GM12878 (cell line): ENCODE data around the gene S100A2. TPM values are rescaled to one million over a fixed set of nuclear protein-coding genes. Genes with fewer than 3 reads are reported as not detected.

ENCODE experiments used
- ATAC-seq: fragments of 200-7000 bp; cut with Tn5 transposase; 3 replicates; pipeline ENCODE4 v1.9.1; 2020; ENCODE audit warnings: mild to moderate bottlenecking, moderate library complexity
- BruUV-seq: library from RNA; stranded (reverse); fragments of 400-500 nt; replicated peaks from 2 replicates; lab custom pipeline; 2021; lab: Mats Ljungman, UMichigan
- CTCF ChIA-PET: fragments of 300-600 bp; sonication (Branson Sonifier 250); formaldehyde crosslinking; extraction: SDS; loops from one replicate; lab custom pipeline; 2021; ENCODE audit warnings: inconsistent platforms; lab: Yijun Ruan, JAX
- POLR2A ChIA-PET: fragments of 350-600 bp; formaldehyde crosslinking; extraction: SDS; loops from one replicate; lab custom pipeline; 2021; ENCODE audit warnings: inconsistent platforms; lab: Charles Lee
- RAD21 ChIA-PET: fragments of 300-600 bp; sonication (Branson Sonifier 250); formaldehyde crosslinking; loops from one replicate; lab custom pipeline; 2023; ENCODE audit warnings: antibody characterized with exemption; ENCODE audit not compliant: unreplicated experiment; lab: Charles Lee
- SMC1A ChIA-PET: fragments of 300-600 bp; sonication (Branson Sonifier 250); formaldehyde crosslinking; loops from one replicate; lab custom pipeline; 2023; ENCODE audit not compliant: unreplicated experiment, uncharacterized antibody; lab: Charles Lee
- DNase-seq: peaks from one replicate; pipeline ENCODE4 v3.0.0-alpha.2; 2011; ENCODE audit warnings: low read depth, low spot score
- FAIRE-seq: peaks from 3 replicates; lab custom pipeline; 2011; peaks lifted over from hg19 to GRCh38; lab: Jason Lieb, UNC
- H2AFZ ChIP-seq: 2 replicates; pipeline ENCODE4 v1.6.0; 2011; ENCODE audit warnings: low read depth, low read length, control low read depth; ENCODE audit not compliant: control insufficient read depth
- H3K27ac ChIP-seq: 2 replicates; pipeline ENCODE4 v1.5.1; 2011; ENCODE audit warnings: control low read depth; ENCODE audit not compliant: control insufficient read depth, insufficient read depth
- H3K27me3 ChIP-seq, 2 experiments: replicated peaks in 1 of 2; 2 replicates each; pipeline versions ENCODE4 v1.6.0 to v1.6.1; 2011; ENCODE audit warnings: low read length in 1 of 2; ENCODE audit not compliant: control insufficient read depth in 2 of 2, insufficient read depth in 2 of 2
- H3K36me3 ChIP-seq, 2 experiments: 2 replicates each; pipeline ENCODE4 v1.5.1; 2011; ENCODE audit warnings: low read length in 1 of 2; ENCODE audit not compliant: control insufficient read depth in 2 of 2, insufficient read depth in 2 of 2
- H3K4me1 ChIP-seq: 2 replicates; pipeline ENCODE4 v1.6.1; 2011; ENCODE audit warnings: mild to moderate bottlenecking, low read length, moderate library complexity, mixed read lengths; ENCODE audit not compliant: control insufficient read depth, insufficient read depth
- H3K4me2 ChIP-seq: 2 replicates; pipeline ENCODE4 v1.6.0; 2011; ENCODE audit warnings: control low read depth; ENCODE audit not compliant: control insufficient read depth, insufficient read depth
- H3K4me3 ChIP-seq: fragments of 200-600 bp; sonication (generic); 2 replicates; pipeline ENCODE4 v1.5.1; 2016
- H3K79me2 ChIP-seq: 2 replicates; pipeline ENCODE4 v1.6.0; 2011; ENCODE audit warnings: low read length; ENCODE audit not compliant: control insufficient read depth, insufficient read depth
- H3K9ac ChIP-seq: 2 replicates; pipeline ENCODE4 v1.8.0; 2011; ENCODE audit warnings: low read length, control low read depth, mixed read lengths; ENCODE audit not compliant: control insufficient read depth, insufficient read depth
- H3K9me3 ChIP-seq: replicated peaks from 3 replicates; pipeline ENCODE4 v1.5.1; 2011; ENCODE audit warnings: mild to moderate bottlenecking, low read length; ENCODE audit not compliant: control insufficient read depth, insufficient read depth
- H4K20me1 ChIP-seq: 2 replicates; pipeline ENCODE4 v1.6.0; 2011; ENCODE audit not compliant: control insufficient read depth, insufficient read depth
- BACH1 ChIP-seq: fragments of 450-650 bp; IDR thresholded peaks from 2 replicates; pipeline ENCODE4 v1.6.1; 2017; ENCODE audit warnings: mild to moderate bottlenecking, borderline replicate concordance
- BMI1 ChIP-seq: fragments of 450-650 bp; IDR thresholded peaks from 2 replicates; pipeline ENCODE4 v1.6.1; 2016; ENCODE audit warnings: mild to moderate bottlenecking, moderate library complexity, borderline replicate concordance
- CREM ChIP-seq: IDR thresholded peaks from 2 replicates; pipeline ENCODE4 v1.6.1; 2014; ENCODE audit warnings: antibody characterized with exemption, low read depth
- HDAC2 ChIP-seq: fragments of 200-600 bp; sonication (generic); IDR thresholded peaks from 2 replicates; pipeline ENCODE4 v1.6.1; 2017
- IRF4 ChIP-seq: IDR thresholded peaks from 2 replicates; pipeline ENCODE4 v1.6.1; 2011; ENCODE audit warnings: low read depth, low read length
- NRF1 ChIP-seq: conservative IDR thresholded peaks from 2 replicates; pipeline ENCODE4 v1.6.1; 2011; ENCODE audit warnings: mild to moderate bottlenecking, low read depth, low read length, improper control_type of control experiment
- SMC3 ChIP-seq: IDR thresholded peaks from 2 replicates; pipeline ENCODE4 v1.6.1; 2011; ENCODE audit warnings: low read length, improper control_type of control experiment, borderline replicate concordance
- SP1 ChIP-seq: IDR thresholded peaks from one replicate; pipeline ENCODE4 v1.6.1; 2011; ENCODE audit warnings: low read depth, low read length
- YBX1 ChIP-seq: fragments of 450-650 bp; IDR thresholded peaks from 2 replicates; pipeline ENCODE4 v1.6.1; 2016; ENCODE audit warnings: antibody characterized with exemption
- ZNF207 ChIP-seq: fragments of 450-650 bp; IDR thresholded peaks from 2 replicates; pipeline ENCODE4 v1.6.1; 2014; ENCODE audit warnings: antibody characterized with exemption, mild to moderate bottlenecking, borderline replicate concordance
- WGBS: methylation state at CpG from one replicate; pipeline ENCODE4 v1.1.6; 2016; ENCODE audit warnings: low lambda C conversion rate; ENCODE audit not compliant: insufficient replicate concordance, insufficient coverage; ENCODE audit errors: missing lambda C conversion rate; 5-methylcytosine and 5-hydroxymethylcytosine counted together
- in situ Hi-C: fragments of 300-500 bp; cut with MboI; formaldehyde crosslinking; loops from 9 replicates; pipeline ENCODE4 v1.14.3; 2018; ENCODE audit warnings: mixed read lengths
- intact Hi-C: fragments of 100-400 bp; cut with micrococcal nuclease; formaldehyde crosslinking; loops from one replicate; pipeline ENCODE4 v1.14.2; 2022; ENCODE audit not compliant: unreplicated experiment
- polyA plus RNA-seq, 11 experiments: library from polyadenylated mRNA; depleted of rRNA in 4 of 11; unstranded in 6 of 11; stranded (reverse) in 5 of 11; fragments of >200 nt; fragmentation: Nextera tagmentation in 4 of 11; fragmentation: Illumina TruSeq in 1 of 11; extraction: Ambion mirVana in 4 of 11; extraction: Trizol in 1 of 11; gene quantifications; 1 replicate in 1 of 11; 2 replicates in 10 of 11; pipeline versions ENCODE4 v1.2.1 to v1.2.3, GENCODE V29; 2011 to 2016; ENCODE audit warnings: inconsistent platforms in 2 of 11, missing spikeins in 2 of 11, low read depth in 1 of 11
- total RNA-seq, 4 experiments: library from RNA; depleted of rRNA in 3 of 4; stranded (reverse); fragments of >200 nt in 3 of 4; fragmentation: Illumina TruSeq in 1 of 4; extraction: Trizol in 1 of 4; gene quantifications; 2 replicates each; pipeline versions ENCODE4 v1.2.1 to v1.2.3, GENCODE V29; 2013 to 2021

S100A2 gene
- total and polyA plus RNA-seq, 10 of the 15 experiments (the other 5 are each of a cell fraction or from before 2014, with no cell fraction given) = 0.11 to 1.5 (median 0.59) TPM; not detected in 2

DNA sequence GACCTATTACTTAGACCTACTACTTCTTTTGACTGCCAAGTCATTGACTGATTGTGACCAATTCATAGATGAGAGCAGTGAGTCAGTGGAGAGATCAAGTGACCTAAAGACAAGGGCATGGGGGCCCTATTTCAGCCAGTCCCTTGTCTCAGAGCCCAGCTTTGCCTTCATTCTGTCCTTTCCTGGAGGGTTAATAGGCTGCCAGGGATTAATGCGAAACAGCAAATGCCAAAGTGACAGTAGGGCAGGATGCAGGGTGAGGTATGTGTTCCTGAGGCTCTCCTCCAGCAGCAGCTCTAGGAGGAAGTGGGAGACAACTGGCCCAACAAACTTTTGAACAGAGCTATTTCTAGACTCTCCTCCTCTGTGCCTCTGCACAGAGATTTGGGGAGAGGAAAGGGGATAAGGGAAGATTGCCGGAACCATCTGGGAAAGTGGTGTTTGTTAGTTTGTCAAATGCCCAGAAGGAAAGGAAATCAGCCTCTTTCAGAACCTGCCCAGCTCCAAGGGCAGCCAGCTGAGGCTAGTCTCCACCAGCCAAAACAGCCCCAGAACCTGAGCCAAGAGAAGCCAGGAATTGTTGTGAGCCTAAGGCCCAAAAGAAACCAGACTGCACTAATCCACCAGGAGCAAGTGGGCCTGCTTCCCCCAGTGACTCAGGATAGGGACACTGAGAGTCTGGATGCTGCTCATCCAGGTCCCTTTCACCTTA lies 11.7 kb downstream of the S100A2 start (continued):
- TF ChIP-seq SMC3 (no peak), CREM (no peak), BACH1 (no peak)

DNA sequence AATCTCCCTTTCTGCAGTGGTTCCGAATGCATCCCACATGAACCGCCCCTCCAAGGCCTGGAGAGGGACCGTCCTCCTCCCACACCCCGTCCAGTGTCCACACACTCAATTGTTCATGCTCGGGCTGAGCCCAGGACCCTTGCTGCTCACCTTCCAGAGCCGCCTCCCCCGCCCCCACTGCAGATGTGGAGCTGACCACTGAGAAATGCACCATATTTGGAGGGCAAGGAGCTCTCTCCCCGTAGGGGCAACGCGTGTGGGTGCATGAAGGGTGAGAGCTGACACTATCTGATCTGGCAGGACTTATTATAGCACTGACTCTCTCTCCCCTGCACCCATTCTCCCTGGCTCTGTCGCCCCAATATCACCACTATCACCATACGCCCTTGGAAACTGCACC lies 12.5 kb downstream of the S100A2 start:
- Histone ChIP-seq H3K27ac (no peak overlapping the region), H3K79me2 (no peaks in the 10 kb centered on the region), H3K27me3 (no peaks in the 10 kb centered on the region), H3K36me3 (no peaks in the 10 kb centered on the region), H3K4me3 (no peak overlapping the region), H3K9me3 (no peaks in the 10 kb centered on the region), H4K20me1 (no peaks in the 10 kb centered on the region), H3K4me2 (no peak overlapping the region), H2AFZ (no peak overlapping the region), H3K4me1 (no peaks in the 10 kb centered on the region), H3K9ac (no peak overlapping the region)
- SMC1A ChIA-PET = interaction anchor here (0.9 to 1.8 kb wide), 3 partner anchors 8 to 21 kb away, joined by 3 to 10 read pairs (median 3); partner anchors contain the start of gene S100A2
- POLR2A ChIA-PET = no interaction called here
- FAIRE-seq (no peak), ATAC-seq (no peak), DNase-seq (no peak)
- CTCF ChIA-PET = interaction anchor here (0.6 to 3.4 kb wide), 7 partner anchors 8 to 197 kb away, joined by 3 to 27 read pairs (median 3); no protein-coding TSS in a partner anchor
- in situ Hi-C loops (no loop called here), intact Hi-C loops (no loop called here)
- 35% methylated on average over 12 of the region's 12 CpGs for WGBS
- no peak for TF ChIP-seq IRF4
- no peak for TF ChIP-seq ZNF207
- no peak for TF ChIP-seq BMI1
- no peak for TF ChIP-seq NRF1
- TF ChIP-seq HDAC2 = no peak
- no peak for TF ChIP-seq SP1
- TF ChIP-seq YBX1 = no peak
- BruUV-seq = no TSS peak
- RAD21 ChIA-PET = interaction anchor here (1.1 kb wide), 1 partner anchor 13 kb away, joined by 3 read pairs; the partner anchor contains the start of gene S100A5
